ENCODE measurements around the gene STK32A. TPM values are rescaled to one million over a fixed set of nuclear protein-coding genes. Genes with fewer than 3 reads are reported as not detected.

Gene STK32A
- total RNA-seq (2022) (3.3 and 11.4 TPM in 2 replicates), Bru-seq, nascent RNA (percentile 64 among the genes with signal in this experiment), BruChase-seq, experiment 1, labeled RNA remaining after a 6-hour chase (percentile 58 among the genes with signal in this experiment), BruChase-seq, experiment 2, labeled RNA remaining after a 2-hour chase (percentile 63 among the genes with signal in this experiment)
- long read RNA-seq, full-length matches to known transcripts: 5 of 11 reads
- long read RNA-seq, partial matches to known transcripts: 3 of 11 reads
- long read RNA-seq, other reads (novel, unspliced or antisense): 3 of 11 reads

GRCh38 chr5:147234825-147235635 is at the start of gene STK32A:
Gene STK32A, plus strand, starts transcription at chr5:147235026. Its CDS starts 4,609 bp downstream, at chr5:147239635.
- H3K36me3 Mint-ChIP-seq (ENCODE audit: insufficient read depth, unreplicated experiment): no peaks in the 10 kb centered on the region
- CTCF ChIA-PET: interaction anchor here (0.6 to 1.9 kb wide), 9 partner anchors 10 to 1888 kb away, joined by 3 to 10 read pairs (median 4); no protein-coding TSS in a partner anchor
- POLR2A ChIA-PET: interaction anchor here (0.7 to 1.2 kb wide), 4 partner anchors 14 to 342 kb away, joined by 3 to 8 read pairs (median 4); no protein-coding TSS in a partner anchor
- H3K4me3 Mint-ChIP-seq (ENCODE audit: unreplicated experiment): peak within 1 kb of the TSS; percentile 68
- H3K9me3 Mint-ChIP-seq (ENCODE audit: unreplicated experiment): no peaks in the 10 kb centered on the region
- TSS peak; percentile 86 for BruUV-seq (replicated peaks)
- no peak within 1 kb of the TSS for H3K27ac Mint-ChIP-seq (ENCODE audit: low read depth, unreplicated experiment)
- no peaks in the 10 kb centered on the region for H3K27me3 Mint-ChIP-seq (ENCODE audit: insufficient read depth, unreplicated experiment)
- no peak for TF ChIP-seq CTCF (IDR thresholded peaks at IDR 0.05; ENCODE audit: unreplicated experiment)
- intact Hi-C loops (cut with micrococcal nuclease): no loop called here
- peak; percentile 67 for DNase-seq (ENCODE audit: unreplicated experiment)
- H3K4me1 Mint-ChIP-seq (ENCODE audit: insufficient read depth, unreplicated experiment): peaks cover 15% of the 10 kb centered on the region

GRCh38 chr5:147187099-147187540 is 47.7 kb upstream of the STK32A start:
- no peak for TF ChIP-seq CTCF (IDR thresholded peaks at IDR 0.05; ENCODE audit: unreplicated experiment)
- H3K27ac Mint-ChIP-seq (ENCODE audit: low read depth, unreplicated experiment): no peak overlapping the region
- no TSS peak for BruUV-seq (replicated peaks)
- H3K4me1 Mint-ChIP-seq (ENCODE audit: insufficient read depth, unreplicated experiment): no peaks in the 10 kb centered on the region
- ChIA-PET POLR2A (no interaction called here), CTCF (interaction anchor here (0.6 to 7.4 kb wide), 17 partner anchors 10 to 666 kb away, joined by 3 to 139 read pairs (median 10); no protein-coding TSS in a partner anchor)
- H3K27me3 Mint-ChIP-seq (ENCODE audit: insufficient read depth, unreplicated experiment): no peaks in the 10 kb centered on the region
- intact Hi-C loops (cut with micrococcal nuclease): loop anchor here (5.0 kb wide), 1 partner anchor 90 kb away; no protein-coding TSS in a partner anchor
- DNase-seq (ENCODE audit: unreplicated experiment): no peak
- peaks cover 7% of the 10 kb centered on the region for H3K9me3 Mint-ChIP-seq (ENCODE audit: unreplicated experiment)
- H3K36me3 Mint-ChIP-seq (ENCODE audit: insufficient read depth, unreplicated experiment): no peaks in the 10 kb centered on the region
- H3K4me3 Mint-ChIP-seq (ENCODE audit: unreplicated experiment): no peak overlapping the region

GRCh38 chr5:147188200-147189108 is 46.4 kb upstream of the STK32A start:
- BruUV-seq (replicated peaks): no TSS peak
- peak; percentile 82 for DNase-seq (ENCODE audit: unreplicated experiment)
- intact Hi-C loops (cut with micrococcal nuclease): loop anchor here (1.0 to 5.0 kb wide), 5 partner anchors 91 to 655 kb away; no protein-coding TSS in a partner anchor
- no peaks in the 10 kb centered on the region for H3K36me3 Mint-ChIP-seq (ENCODE audit: insufficient read depth, unreplicated experiment)
- no peak overlapping the region for H3K27ac Mint-ChIP-seq (ENCODE audit: low read depth, unreplicated experiment)
- no peaks in the 10 kb centered on the region for H3K4me1 Mint-ChIP-seq (ENCODE audit: insufficient read depth, unreplicated experiment)
- peak; percentile 91 for TF ChIP-seq CTCF (IDR thresholded peaks at IDR 0.05; ENCODE audit: unreplicated experiment)
- no peak overlapping the region for H3K4me3 Mint-ChIP-seq (ENCODE audit: unreplicated experiment)
- ChIA-PET POLR2A (interaction anchor here (0.5 to 1.0 kb wide), 5 partner anchors 65 to 655 kb away, joined by 3 to 6 read pairs (median 4); no protein-coding TSS in a partner anchor), CTCF (interaction anchor here (0.6 to 7.4 kb wide), 111 partner anchors 11 to 845 kb away, joined by 3 to 139 read pairs (median 4); no protein-coding TSS in a partner anchor)
- H3K9me3 Mint-ChIP-seq (ENCODE audit: unreplicated experiment): peaks cover 7% of the 10 kb centered on the region
- H3K27me3 Mint-ChIP-seq (ENCODE audit: insufficient read depth, unreplicated experiment): no peaks in the 10 kb centered on the region

Data from MCF 10A (cell line).